GM12872 (cell line): ENCODE data around the gene VOPP1.

ENCODE experiments used
- TF ChIP-seq, protein P1 (sequence below): IDR thresholded peaks from 3 replicates; pipeline ENCODE4 v1.5.1; 2011; ENCODE audit warnings: low read depth, mild to moderate bottlenecking, low read length, moderate library complexity; ENCODE audit not compliant: insufficient read depth

The VOPP1 gene

DNA sequence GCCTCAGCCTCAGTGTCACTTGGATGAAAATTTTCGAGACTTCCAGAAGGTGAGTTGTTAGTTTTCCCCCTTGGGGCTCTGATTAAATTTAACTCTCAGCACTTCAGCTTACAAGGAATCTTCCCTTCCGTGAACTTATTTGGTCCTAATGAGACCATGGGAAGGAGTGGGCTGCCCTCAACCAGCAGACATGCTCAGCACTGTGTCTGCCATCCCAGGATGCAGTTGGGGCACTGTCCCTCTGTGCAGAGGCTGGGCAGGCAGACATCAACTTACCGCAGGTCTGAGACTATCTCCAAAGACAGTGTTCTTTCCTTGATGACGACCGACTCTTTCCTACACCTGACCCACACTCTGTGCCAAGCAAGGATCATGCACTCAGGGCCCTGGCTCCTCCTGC, 36.7 kb downstream of the VOPP1 start:
- TF ChIP-seq, protein P1, sequence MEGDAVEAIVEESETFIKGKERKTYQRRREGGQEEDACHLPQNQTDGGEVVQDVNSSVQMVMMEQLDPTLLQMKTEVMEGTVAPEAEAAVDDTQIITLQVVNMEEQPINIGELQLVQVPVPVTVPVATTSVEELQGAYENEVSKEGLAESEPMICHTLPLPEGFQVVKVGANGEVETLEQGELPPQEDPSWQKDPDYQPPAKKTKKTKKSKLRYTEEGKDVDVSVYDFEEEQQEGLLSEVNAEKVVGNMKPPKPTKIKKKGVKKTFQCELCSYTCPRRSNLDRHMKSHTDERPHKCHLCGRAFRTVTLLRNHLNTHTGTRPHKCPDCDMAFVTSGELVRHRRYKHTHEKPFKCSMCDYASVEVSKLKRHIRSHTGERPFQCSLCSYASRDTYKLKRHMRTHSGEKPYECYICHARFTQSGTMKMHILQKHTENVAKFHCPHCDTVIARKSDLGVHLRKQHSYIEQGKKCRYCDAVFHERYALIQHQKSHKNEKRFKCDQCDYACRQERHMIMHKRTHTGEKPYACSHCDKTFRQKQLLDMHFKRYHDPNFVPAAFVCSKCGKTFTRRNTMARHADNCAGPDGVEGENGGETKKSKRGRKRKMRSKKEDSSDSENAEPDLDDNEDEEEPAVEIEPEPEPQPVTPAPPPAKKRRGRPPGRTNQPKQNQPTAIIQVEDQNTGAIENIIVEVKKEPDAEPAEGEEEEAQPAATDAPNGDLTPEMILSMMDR = no peak

DNA sequence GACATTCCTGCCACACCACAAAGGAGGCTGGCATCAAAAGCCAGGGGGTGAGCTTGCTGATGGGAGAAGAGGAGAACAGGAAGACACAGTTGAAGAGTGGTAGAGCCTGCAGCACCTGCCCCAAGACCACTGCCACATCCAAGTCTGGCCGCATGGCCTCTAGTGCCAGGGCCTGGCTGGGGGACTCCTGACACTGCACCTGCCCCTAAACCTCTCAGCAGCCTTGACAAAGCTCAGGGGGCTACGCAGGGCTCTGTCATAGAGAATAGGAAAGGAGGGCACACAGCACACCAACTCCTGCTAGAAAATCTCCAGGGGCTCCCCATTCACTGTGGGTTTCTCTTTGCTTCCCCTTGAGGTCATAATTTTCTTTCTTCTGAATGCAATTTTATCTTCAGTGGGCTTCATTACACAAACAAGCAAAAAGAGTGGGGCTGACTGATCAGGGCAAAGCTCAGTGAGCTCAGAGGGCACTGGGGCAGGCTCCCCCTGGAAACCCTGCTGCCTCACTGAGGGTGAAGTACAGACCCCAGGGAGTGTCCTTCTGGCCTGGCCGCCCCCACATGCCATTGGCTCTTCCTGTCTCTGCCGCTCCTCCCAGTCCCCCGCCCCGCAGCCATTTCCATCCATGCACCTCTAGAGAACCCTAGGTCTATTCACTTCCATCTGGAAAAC, 37.2 kb downstream of the VOPP1 start:
- TF ChIP-seq, protein P1 = no peak

DNA sequence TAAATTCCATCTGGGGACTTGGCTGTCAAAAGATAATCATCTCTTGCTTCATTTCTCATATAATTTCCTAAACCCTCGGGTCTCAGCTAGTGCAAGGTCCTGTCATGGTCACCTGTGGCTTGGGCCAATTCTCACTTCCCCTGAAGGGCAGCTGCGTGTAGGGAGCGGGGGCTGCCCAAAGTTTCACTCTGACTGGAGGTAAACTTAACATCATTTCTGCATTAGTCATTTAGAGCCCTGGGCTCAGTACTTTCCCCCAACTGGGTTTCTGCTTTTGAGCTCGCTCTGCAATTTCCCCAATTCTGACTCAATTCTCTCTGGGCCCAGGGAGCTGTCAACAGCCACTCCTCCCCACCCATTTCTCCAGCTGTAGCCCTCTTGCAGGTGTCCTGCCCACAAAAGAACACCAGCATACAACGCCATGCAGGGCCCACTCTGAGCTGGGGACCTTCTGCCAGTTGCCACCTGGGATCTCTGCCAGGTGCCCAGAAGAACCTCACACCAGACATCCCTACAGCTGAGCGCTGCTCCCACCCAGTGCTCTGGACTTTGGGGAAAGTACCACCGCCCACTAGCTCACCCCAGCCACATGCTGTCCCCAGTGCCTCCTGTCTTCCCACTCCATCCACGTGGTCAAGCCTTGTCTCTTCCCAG, 37.9 kb downstream of the VOPP1 start:
- TF ChIP-seq, protein P1 = no peak

DNA sequence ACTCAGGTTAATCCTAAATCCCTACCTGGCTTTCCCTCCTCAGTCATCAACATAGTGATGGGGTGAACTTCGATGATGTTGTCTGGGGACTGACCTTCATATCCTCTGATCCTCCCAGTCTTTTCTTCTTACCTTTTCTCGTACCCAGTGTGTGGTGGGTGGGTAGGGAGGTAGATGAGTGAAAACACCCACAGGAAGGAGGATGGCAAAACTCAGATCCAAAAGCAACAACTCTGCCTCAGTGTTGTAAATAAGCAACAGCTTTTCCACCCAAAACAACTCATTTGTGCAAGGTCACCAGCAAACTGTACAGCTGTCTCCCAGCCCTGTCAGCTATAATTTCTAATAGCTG, 38.6 kb downstream of the VOPP1 start:
- TF ChIP-seq, protein P1 = no peak

DNA sequence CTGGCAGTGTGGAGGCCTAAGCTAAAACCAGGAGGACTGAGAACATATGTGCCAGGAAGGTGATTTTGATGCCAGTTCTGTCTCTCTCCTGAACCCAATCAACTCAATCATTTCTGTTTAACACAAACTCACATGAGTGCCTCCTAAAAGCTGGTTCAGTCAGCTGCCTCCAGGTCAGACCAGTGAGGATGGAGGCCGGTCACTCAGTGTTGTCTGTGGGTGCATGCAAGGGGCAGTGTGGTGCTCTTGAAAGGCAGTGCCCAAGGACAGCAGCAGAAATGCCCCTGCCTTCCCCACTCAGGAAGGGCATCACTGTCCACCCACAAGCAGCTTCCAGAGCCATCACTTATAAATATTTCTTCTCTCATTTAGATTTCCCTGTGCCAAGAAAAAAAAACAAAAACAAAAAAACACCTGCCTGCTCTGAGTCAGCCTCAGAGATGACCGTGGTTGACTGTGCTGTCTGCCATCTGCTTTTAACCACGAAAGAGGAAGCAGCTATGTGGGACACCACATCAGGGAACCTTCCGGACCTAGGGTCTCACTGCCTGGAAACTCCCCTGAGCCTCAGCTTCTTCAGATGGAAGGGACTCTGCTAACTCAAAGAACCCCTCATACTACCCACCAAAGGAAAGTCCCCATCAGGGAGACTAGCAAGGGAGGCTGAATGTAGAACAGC, 39.1 kb downstream of the VOPP1 start:
- TF ChIP-seq, protein P1 = no peak

DNA sequence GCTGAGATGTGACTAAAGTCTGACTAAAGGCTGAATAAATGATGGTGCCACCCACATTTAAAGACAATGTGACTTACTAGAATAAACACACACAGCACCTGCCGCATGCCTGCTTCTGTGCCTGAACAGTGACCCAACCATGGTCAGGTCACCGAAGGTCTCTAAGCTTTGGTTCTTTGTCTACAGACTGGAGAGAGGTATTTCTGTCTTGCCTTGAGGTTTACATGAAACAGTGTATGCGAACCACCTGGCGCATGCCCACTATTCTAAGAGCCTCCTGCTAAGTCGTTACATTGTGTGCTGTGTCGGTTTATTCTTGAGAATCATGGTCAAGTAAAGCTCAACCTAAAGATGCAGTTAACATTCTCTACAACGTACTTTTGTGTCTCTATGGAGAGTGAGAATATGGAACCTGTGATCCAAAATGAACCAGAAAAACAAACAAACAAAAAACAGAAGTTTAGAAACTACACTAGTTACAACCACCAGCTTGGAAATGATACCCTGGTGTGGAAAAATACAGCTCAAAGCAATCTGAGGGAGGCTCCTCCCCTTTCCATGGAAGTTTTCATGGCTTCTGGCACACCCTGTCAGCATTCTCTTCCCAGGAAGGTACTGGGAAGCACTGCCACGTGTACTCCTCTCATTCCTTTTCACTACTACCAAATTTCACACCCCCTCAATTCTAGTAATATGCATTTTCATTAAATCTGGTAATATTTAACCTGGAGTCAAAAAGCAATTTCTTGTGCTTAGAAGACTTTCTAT, 40.0 kb downstream of the VOPP1 start:
- TF ChIP-seq, protein P1 = no peak

DNA sequence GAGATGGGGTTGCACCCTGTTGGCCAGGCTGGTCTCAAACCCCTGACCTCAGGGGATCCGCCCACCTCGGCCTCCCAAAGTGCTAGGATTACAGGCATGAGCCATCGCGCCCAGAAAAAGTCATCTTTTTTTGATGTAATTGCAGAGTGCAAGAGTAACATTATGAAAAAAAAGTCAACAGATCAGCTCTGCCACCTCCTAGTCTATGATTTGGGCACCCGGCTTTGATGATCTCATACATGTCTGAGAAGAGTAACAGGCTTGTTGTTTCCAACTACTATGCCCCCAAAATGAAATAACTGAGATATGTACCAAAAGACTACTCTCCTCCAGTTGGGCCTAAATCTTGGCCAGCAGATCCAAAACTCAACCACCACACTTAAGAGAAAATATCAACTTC, 40.8 kb downstream of the VOPP1 start:
- TF ChIP-seq, protein P1 = no peak
